H1 (cell line): ENCODE measurements around the gene MPPE1.

Source experiments
- BCL11A ChIP-seq, 2 experiments: IDR thresholded peaks; one replicate each; pipeline ENCODE4 v1.6.1; 2011; ENCODE audit warnings: low read depth in 2 of 2, low read length in 2 of 2, mild to moderate bottlenecking in 2 of 2
- BRCA1 ChIP-seq: IDR thresholded peaks from 2 replicates; pipeline ENCODE4 v1.6.1; 2012; ENCODE audit warnings: low read depth, low read length, improper control_type of control experiment
- CEBPB ChIP-seq: IDR thresholded peaks from 2 replicates; pipeline ENCODE4 v1.6.1; 2012; ENCODE audit warnings: low read depth, low read length
- CHD2 ChIP-seq: IDR thresholded peaks from 2 replicates; pipeline ENCODE4 v1.6.1; 2012; ENCODE audit warnings: low read length, improper control_type of control experiment
- HDAC2 ChIP-seq, 2 experiments: fragments of 300-600 bp in 1 of 2; sonication (generic) in 1 of 2; IDR thresholded peaks; 2 replicates each; pipeline ENCODE4 v1.6.1; 2011 to 2012; ENCODE audit warnings: low read depth in 2 of 2, low read length in 2 of 2, mild to moderate bottlenecking in 2 of 2, moderate library complexity in 2 of 2, borderline replicate concordance in 1 of 2, inconsistent platforms in 1 of 2
- HDAC6 ChIP-seq: IDR thresholded peaks from one replicate; pipeline ENCODE4 v1.7.1; 2012; ENCODE audit warnings: low read depth, mild to moderate bottlenecking, inconsistent platforms, low read length, moderate library complexity
- POLR2A ChIP-seq, 2 experiments: IDR thresholded peaks; 1 replicate in 1 of 2; 2 replicates in 1 of 2; pipeline ENCODE4 v1.6.1; 2011; ENCODE audit warnings: low read depth in 2 of 2, low read length in 2 of 2, mild to moderate bottlenecking in 2 of 2; ENCODE audit errors: control extremely low read depth in 1 of 2
- POU5F1 ChIP-seq: IDR thresholded peaks from 2 replicates; pipeline ENCODE4 v1.6.1; 2011; ENCODE audit warnings: low read depth, mild to moderate bottlenecking, low read length, moderate library complexity
- RFX5 ChIP-seq: IDR thresholded peaks from 2 replicates; pipeline ENCODE4 v1.6.1; 2011; ENCODE audit warnings: low read depth, low read length, improper control_type of control experiment, borderline replicate concordance
- SIN3A ChIP-seq, 2 experiments: IDR thresholded peaks in 1 of 2; conservative IDR thresholded peaks in 1 of 2; 2 replicates each; pipeline ENCODE4 v1.6.1; 2011 to 2012; ENCODE audit warnings: low read length in 2 of 2, improper control_type of control experiment in 1 of 2, low read depth in 1 of 2, mild to moderate bottlenecking in 1 of 2
- SP2 ChIP-seq: IDR thresholded peaks from 2 replicates; pipeline ENCODE4 v1.6.1; 2012; ENCODE audit warnings: mild to moderate bottlenecking, low read length, inconsistent platforms
- ZNF274 ChIP-seq: IDR thresholded peaks from 2 replicates; pipeline ENCODE4 v1.7.0; 2012; ENCODE audit warnings: low read length, borderline replicate concordance; ENCODE audit errors: extremely low read depth
- TF ChIP-seq, protein P1 (sequence below), 3 experiments: IDR thresholded peaks; 1 replicate in 2 of 3; 2 replicates in 1 of 3; pipeline versions ENCODE4 v1.5.1 to v1.6.1; 2011; ENCODE audit warnings: low read length in 3 of 3, mild to moderate bottlenecking in 3 of 3, inconsistent platforms in 2 of 3, low read depth in 1 of 3, moderate library complexity in 1 of 3; ENCODE audit not compliant: insufficient read depth in 1 of 3; ENCODE audit errors: control extremely low read depth in 1 of 3

DNA sequence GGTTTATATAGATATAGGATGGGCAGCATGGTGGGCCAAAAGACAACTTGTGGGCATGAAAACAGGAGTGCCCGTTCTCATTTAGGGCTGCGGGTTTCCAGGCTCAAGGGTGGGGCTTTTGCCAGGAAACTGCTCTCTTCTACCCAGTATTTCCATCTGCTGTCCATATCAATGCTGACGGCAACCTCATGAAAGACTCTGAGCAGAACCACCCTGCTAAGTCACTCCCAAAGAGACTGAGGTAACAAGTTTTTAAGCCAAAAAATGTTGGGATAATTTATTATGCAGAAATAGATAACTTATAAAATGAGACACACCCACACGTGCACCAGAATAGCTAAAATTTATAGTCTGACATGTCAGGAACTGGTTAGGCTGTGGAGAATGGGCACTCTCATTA lies 36.1 kb upstream of the MPPE1 start:
- TF ChIP-seq POU5F1 (no peak), CHD2 (no peak), HDAC6 (no peak), BCL11A (IDR thresholded peaks at IDR 0.05; ENCODE audit: low read depth in 2 of 2, low read length in 2 of 2) (no peak), CEBPB (no peak), SIN3A (conservative IDR thresholded peaks at IDR 0.05 in 1 of 2, IDR thresholded peaks at IDR 0.05 in 1 of 2; ENCODE audit: low read depth in 1 of 2, low read length in 2 of 2) (no peak), POLR2A (IDR thresholded peaks at IDR 0.05; ENCODE audit: control extremely low read depth in 1 of 2, low read depth in 2 of 2, low read length in 2 of 2) (no peak), ZNF274 (no peak), RFX5 (no peak), HDAC2 (IDR thresholded peaks at IDR 0.05; ENCODE audit: borderline replicate concordance in 1 of 2, low read depth in 2 of 2, low read length in 2 of 2) (no peak), BRCA1 (no peak), SP2 (no peak)
- TF ChIP-seq, protein P1, sequence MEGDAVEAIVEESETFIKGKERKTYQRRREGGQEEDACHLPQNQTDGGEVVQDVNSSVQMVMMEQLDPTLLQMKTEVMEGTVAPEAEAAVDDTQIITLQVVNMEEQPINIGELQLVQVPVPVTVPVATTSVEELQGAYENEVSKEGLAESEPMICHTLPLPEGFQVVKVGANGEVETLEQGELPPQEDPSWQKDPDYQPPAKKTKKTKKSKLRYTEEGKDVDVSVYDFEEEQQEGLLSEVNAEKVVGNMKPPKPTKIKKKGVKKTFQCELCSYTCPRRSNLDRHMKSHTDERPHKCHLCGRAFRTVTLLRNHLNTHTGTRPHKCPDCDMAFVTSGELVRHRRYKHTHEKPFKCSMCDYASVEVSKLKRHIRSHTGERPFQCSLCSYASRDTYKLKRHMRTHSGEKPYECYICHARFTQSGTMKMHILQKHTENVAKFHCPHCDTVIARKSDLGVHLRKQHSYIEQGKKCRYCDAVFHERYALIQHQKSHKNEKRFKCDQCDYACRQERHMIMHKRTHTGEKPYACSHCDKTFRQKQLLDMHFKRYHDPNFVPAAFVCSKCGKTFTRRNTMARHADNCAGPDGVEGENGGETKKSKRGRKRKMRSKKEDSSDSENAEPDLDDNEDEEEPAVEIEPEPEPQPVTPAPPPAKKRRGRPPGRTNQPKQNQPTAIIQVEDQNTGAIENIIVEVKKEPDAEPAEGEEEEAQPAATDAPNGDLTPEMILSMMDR (IDR thresholded peaks at IDR 0.05; ENCODE audit: control extremely low read depth in 1 of 3, insufficient read depth in 1 of 3, low read depth in 1 of 3, low read length in 3 of 3) = no peak
